Transverse colon (tissue), 4 donors: Measurements from ENCODE around the gene ULK4. TPM values are rescaled to one million over a fixed set of nuclear protein-coding genes. Genes with fewer than 3 reads are reported as not detected.

Experiments
- DNase-seq: peaks from one replicate; pipeline ENCODE4 v3.0.0-alpha.2; 2019
- H3K27ac ChIP-seq, 4 donors: fragments of 200-600 bp; sonication (generic); 2 replicates each; pipeline ENCODE4 v1.5.1; 2016 to 2018; ENCODE audit warnings: inconsistent platforms in 4 of 4
- H3K27me3 ChIP-seq: fragments of 200-600 bp; sonication (generic); 2 replicates; pipeline ENCODE4 v1.5.1; 2017; ENCODE audit warnings: inconsistent platforms
- H3K36me3 ChIP-seq, 4 donors: fragments of 200-600 bp; sonication (generic); 2 replicates each; pipeline ENCODE4 v1.5.1; 2017 to 2019; ENCODE audit warnings: inconsistent platforms in 4 of 4
- H3K4me1 ChIP-seq, 4 donors: fragments of 200-600 bp; sonication (generic); 2 replicates each; pipeline ENCODE4 v1.5.1; 2017 to 2020; ENCODE audit warnings: inconsistent platforms in 4 of 4
- H3K4me3 ChIP-seq, 4 donors: fragments of 200-600 bp; sonication (generic); 1 replicate in 1 of 4; 2 replicates in 3 of 4; pipeline versions ENCODE4 v1.5.1 to v1.6.1; 2017 to 2019; ENCODE audit warnings: inconsistent platforms in 4 of 4
- H3K9me3 ChIP-seq, 2 donors: fragments of 200-600 bp; sonication (generic); 2 replicates each; pipeline ENCODE4 v1.5.1; 2017 to 2019; ENCODE audit warnings: inconsistent platforms in 2 of 2
- EP300 ChIP-seq: sonication (generic); formaldehyde crosslinking; IDR thresholded peaks from one replicate; pipeline ENCODE4 v1.6.1; 2017; ENCODE audit warnings: antibody characterized with exemption, low read depth
- POLR2A ChIP-seq: fragments of 450-650 bp; IDR thresholded peaks from one replicate; pipeline ENCODE4 v1.6.1; 2016; ENCODE audit warnings: antibody characterized with exemption, mild to moderate bottlenecking, moderate library complexity
- POLR2AphosphoS5 ChIP-seq, 3 donors: sonication (generic); formaldehyde crosslinking; IDR thresholded peaks; one replicate each; pipeline ENCODE4 v1.6.1; 2016; ENCODE audit warnings: antibody characterized with exemption in 3 of 3
- WGBS, 2 donors: methylation state at CpG; one replicate each; pipeline ENCODE4 v1.1.5; 2018; ENCODE audit warnings: low coverage in 1 of 2; 5-methylcytosine and 5-hydroxymethylcytosine counted together
- in situ Hi-C, 4 donors: fragments of 200-750 bp; cut with MboI; loops; one replicate each; pipeline versions ENCODE4 v1.15.0 to v1.15.1; 2017; ENCODE audit warnings: low sequenced_read_pairs in 3 of 4, low pct_ligation_motif_present in 1 of 4, low pct_unique_long_range_greater_than_20kb in 1 of 4
- intact Hi-C: fragments of 100-400 bp; cut with DNase I; formaldehyde crosslinking; loops from one replicate; pipeline ENCODE4 v1.15.1; 2023; ENCODE audit warnings: low total_unique reads
- total RNA-seq, 4 donors: library from RNA; depleted of rRNA; stranded (reverse); fragments of >200 nt; gene quantifications; one replicate each; pipeline ENCODE4 v1.1.0, GENCODE V29; 2016
- TF ChIP-seq, protein P1 (sequence below), 5 experiments: fragments of 200-600 bp in 3 of 5; fragments of 450-650 bp in 2 of 5; sonication (generic) in 3 of 5; IDR thresholded peaks; 1 replicate in 2 of 5; 2 replicates in 3 of 5; pipeline ENCODE4 v1.5.1; 2016 to 2017; ENCODE audit warnings: antibody characterized with exemption in 5 of 5, inconsistent platforms in 3 of 5, mild to moderate bottlenecking in 2 of 5, moderate library complexity in 1 of 5

The ULK4 gene
- total RNA-seq, 4 donors from 2014 or later: 4.1 to 19.2 (median 11.7) TPM

DNA sequence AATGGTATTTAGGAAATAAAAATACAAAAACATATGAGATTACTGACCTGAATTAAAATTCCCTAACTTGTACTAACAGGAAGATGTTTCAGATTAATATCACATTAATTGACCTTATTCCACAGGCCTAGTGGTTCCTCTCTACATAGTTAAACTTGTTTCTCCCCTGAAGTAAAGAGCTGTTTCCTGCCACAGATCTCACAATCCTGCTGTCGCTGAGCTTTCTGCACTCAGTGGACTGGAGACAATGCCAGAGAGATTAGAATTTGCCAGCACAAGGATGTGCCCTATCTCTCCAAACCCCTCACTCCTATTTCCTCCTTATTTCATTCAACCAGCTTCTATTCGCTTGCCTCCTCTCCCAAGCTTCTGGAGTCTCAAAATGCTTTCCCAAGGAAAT lies 632.0 kb downstream of the ULK4 start:
- WGBS, 2 donors: 70 to 80% methylated on average over 2 of the region's 2 CpGs
- Histone ChIP-seq H3K27ac (no peak overlapping the region), H3K27me3 (no peaks in the 10 kb centered on the region), H3K36me3 (no peaks in the 10 kb centered on the region), H3K4me3 (no peak overlapping the region), H3K4me1 (no peaks in the 10 kb centered on the region), H3K9me3 (no peaks in the 10 kb centered on the region)
- intact Hi-C loops: loop anchor here (5.0 kb wide), 1 partner anchor 412 kb away; no protein-coding TSS in a partner anchor
- no peak for DNase-seq
- in situ Hi-C loops: no loop called here
- TF ChIP-seq, protein P1, sequence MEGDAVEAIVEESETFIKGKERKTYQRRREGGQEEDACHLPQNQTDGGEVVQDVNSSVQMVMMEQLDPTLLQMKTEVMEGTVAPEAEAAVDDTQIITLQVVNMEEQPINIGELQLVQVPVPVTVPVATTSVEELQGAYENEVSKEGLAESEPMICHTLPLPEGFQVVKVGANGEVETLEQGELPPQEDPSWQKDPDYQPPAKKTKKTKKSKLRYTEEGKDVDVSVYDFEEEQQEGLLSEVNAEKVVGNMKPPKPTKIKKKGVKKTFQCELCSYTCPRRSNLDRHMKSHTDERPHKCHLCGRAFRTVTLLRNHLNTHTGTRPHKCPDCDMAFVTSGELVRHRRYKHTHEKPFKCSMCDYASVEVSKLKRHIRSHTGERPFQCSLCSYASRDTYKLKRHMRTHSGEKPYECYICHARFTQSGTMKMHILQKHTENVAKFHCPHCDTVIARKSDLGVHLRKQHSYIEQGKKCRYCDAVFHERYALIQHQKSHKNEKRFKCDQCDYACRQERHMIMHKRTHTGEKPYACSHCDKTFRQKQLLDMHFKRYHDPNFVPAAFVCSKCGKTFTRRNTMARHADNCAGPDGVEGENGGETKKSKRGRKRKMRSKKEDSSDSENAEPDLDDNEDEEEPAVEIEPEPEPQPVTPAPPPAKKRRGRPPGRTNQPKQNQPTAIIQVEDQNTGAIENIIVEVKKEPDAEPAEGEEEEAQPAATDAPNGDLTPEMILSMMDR (IDR thresholded peaks at IDR 0.05): no peak
- TF ChIP-seq POLR2A (no peak), EP300 (no peak), POLR2AphosphoS5 (IDR thresholded peaks at IDR 0.05) (no peak)

DNA sequence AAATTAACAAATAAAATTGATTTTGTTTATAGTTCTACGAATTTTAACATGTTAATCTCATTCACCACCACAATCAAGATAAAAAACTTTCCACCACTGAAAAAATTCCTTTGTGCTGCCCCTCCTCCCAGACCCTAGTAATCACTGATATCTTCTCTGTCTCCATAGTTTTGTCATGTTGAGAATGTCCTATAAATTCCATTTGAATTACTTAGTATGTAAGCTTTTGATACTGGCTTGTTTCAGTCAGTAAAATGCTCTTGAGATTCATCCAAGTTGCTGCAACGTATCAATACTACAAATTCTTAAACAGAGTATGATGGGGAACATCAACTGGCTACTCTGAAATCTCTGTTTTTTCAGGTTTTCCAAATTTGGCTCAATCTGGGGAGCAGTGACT lies 633.0 kb downstream of the ULK4 start:
- intact Hi-C loops: no loop called here
- 47 to 77% methylated on average over 2 of the region's 2 CpGs for WGBS, 2 donors

DNA sequence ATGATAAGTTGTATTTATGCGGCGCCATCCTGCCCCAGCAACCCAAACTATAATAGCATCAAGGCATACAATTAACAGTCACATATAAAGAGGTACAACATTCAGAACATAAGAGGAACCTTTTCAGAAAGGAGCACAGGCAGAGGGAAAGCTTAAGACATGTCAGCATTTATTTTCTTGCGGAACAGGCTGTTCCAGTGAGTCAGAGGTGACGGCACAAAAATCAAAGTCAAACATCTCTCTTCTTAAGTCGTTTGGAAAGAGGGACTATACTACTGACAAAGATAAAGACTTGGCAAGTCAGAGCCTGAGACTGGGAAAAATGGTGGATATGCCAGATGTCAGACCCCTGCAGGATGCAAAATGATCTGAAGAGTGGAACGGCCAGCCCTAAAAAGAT lies 634.2 kb downstream of the ULK4 start:
- TF ChIP-seq POLR2AphosphoS5 (IDR thresholded peaks at IDR 0.05) (no peak), EP300 (no peak), POLR2A (no peak)
- TF ChIP-seq, protein P1 (IDR thresholded peaks at IDR 0.05): no peak
- Histone ChIP-seq H3K27ac (no peak overlapping the region), H3K36me3 (no peaks in the 10 kb centered on the region), H3K9me3 (no peaks in the 10 kb centered on the region), H3K27me3 (no peaks in the 10 kb centered on the region), H3K4me3 (no peak overlapping the region), H3K4me1 (no peaks in the 10 kb centered on the region)
- intact Hi-C loops: no loop called here
- no peak for DNase-seq
- in situ Hi-C loops: no loop called here
- WGBS, 2 donors: 82 to 85% methylated on average over 6 of the region's 6 CpGs

More for the DNA sequence above, 633.0 kb downstream of the ULK4 start:
- no peak overlapping the region for H3K27ac ChIP-seq
- H3K4me1 ChIP-seq: no peaks in the 10 kb centered on the region
- no peaks in the 10 kb centered on the region for H3K27me3 ChIP-seq
- no peaks in the 10 kb centered on the region for H3K36me3 ChIP-seq
- H3K9me3 ChIP-seq: no peaks in the 10 kb centered on the region
- no peak overlapping the region for H3K4me3 ChIP-seq
- TF ChIP-seq, protein P1 (IDR thresholded peaks at IDR 0.05): no peak
- TF ChIP-seq POLR2A (no peak), EP300 (no peak), POLR2AphosphoS5 (IDR thresholded peaks at IDR 0.05) (no peak)
- DNase-seq: no peak
- in situ Hi-C loops: no loop called here

DNA sequence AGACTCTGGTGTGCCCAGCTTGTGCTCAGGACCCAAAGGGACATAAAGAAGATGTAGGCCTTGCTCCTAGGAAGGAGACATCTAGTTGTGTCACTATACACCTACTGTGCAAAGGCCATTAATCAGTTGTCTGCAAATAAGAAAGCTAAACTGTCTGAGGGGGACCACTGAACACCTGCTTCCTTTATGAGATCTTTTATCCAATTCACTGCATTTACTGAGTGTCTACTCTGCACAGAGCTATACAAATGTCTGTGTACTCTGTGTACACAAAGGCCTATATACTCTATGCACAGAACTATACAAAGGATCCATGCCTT lies 637.8 kb downstream of the ULK4 start:
- no peak for TF ChIP-seq EP300
- TF ChIP-seq POLR2AphosphoS5 (IDR thresholded peaks at IDR 0.05): no peak
- TF ChIP-seq POLR2A: no peak
- TF ChIP-seq, protein P1 (IDR thresholded peaks at IDR 0.05): no peak
- in situ Hi-C loops: no loop called here
- H3K27ac ChIP-seq: no peak overlapping the region
- no peaks in the 10 kb centered on the region for H3K27me3 ChIP-seq
- no peaks in the 10 kb centered on the region for H3K9me3 ChIP-seq
- no peak for DNase-seq
- H3K4me1 ChIP-seq: no peaks in the 10 kb centered on the region
- no peaks in the 10 kb centered on the region for H3K36me3 ChIP-seq
- intact Hi-C loops: no loop called here
- no peak overlapping the region for H3K4me3 ChIP-seq
